ENCODE measurements around the gene MAGI2. TPM values are rescaled to one million over a fixed set of nuclear protein-coding genes. Genes with fewer than 3 reads are reported as not detected.

The MAGI2 gene
- total RNA-seq, 1 experiment from 2014 or later: 0.22 TPM

- TF ChIP-seq ELF1 (IDR thresholded peaks at IDR 0.05; ENCODE audit: borderline replicate concordance, low read depth) (no peak), SRF (IDR thresholded peaks at IDR 0.05; ENCODE audit: low read depth) (no peak), CTCF (IDR thresholded peaks at IDR 0.05 in 2 of 3, conservative IDR thresholded peaks at IDR 0.05 in 1 of 3; ENCODE audit: borderline replicate concordance in 1 of 3, insufficient read depth in 1 of 3, low read depth in 2 of 3, low read length in 2 of 3) (no peak), SIN3A (IDR thresholded peaks at IDR 0.05; ENCODE audit: low read depth) (no peak), RAD21 (IDR thresholded peaks at IDR 0.05; ENCODE audit: low read depth) (no peak), POLR2A (IDR thresholded peaks at IDR 0.05; ENCODE audit: borderline replicate concordance, extremely low read depth, insufficient read depth, insufficient read length) (no peak), MAX (IDR thresholded peaks at IDR 0.05) (no peak)
Observed at GRCh38 chr7:78057571-78057970, 1395.9 kb downstream of the MAGI2 start (continued).

GRCh38 chr7:78055599-78055998 is 1397.9 kb downstream of the MAGI2 start:
- peaks cover 27% of the 10 kb centered on the region for H3K27me3 ChIP-seq (ENCODE audit: insufficient read depth, low read length)
- no peak overlapping the region for H3K9ac ChIP-seq (ENCODE audit: low read length)
- no peaks in the 10 kb centered on the region for H3K4me1 ChIP-seq (ENCODE audit: control insufficient read depth in 1 of 2, insufficient read depth in 2 of 2, low read length in 2 of 2)
- no peak for DNase-seq (ENCODE audit: low read depth, low spot score)
- no peak overlapping the region for H2AFZ ChIP-seq (ENCODE audit: low read depth, low read length, poor library complexity, severe bottlenecking)
- H3K36me3 ChIP-seq (ENCODE audit: control insufficient read depth in 1 of 2, insufficient read depth in 2 of 2, low read length in 2 of 2): no peaks in the 10 kb centered on the region
- ChIA-PET POLR2A (no interaction called here), CTCF (interaction anchor here (1.1 kb wide), 1 partner anchor 16 kb away, joined by 3 read pairs; no protein-coding TSS in a partner anchor), RAD21 (ENCODE audit: low non-redundant PET in 1 of 2, low total read pairs in 2 of 2, uncharacterized antibody in 2 of 2, unreplicated experiment in 2 of 2) (no interaction called here)
- no peaks in the 10 kb centered on the region for H4K20me1 ChIP-seq (ENCODE audit: insufficient read depth)
- no peaks in the 10 kb centered on the region for H3K9me2 ChIP-seq (ENCODE audit: insufficient read depth)
- no peak overlapping the region for H3K27ac ChIP-seq (ENCODE audit: low read depth, low read length)
- TF ChIP-seq CBX3 (IDR thresholded peaks at IDR 0.05; ENCODE audit: low read depth) (no peak), SP1 (IDR thresholded peaks at IDR 0.05; ENCODE audit: low read depth) (no peak), RAD21 (IDR thresholded peaks at IDR 0.05; ENCODE audit: low read depth) (no peak), ZBTB33 (IDR thresholded peaks at IDR 0.05; ENCODE audit: extremely low read depth, insufficient replicate concordance, low read length) (no peak), EGR1 (IDR thresholded peaks at IDR 0.05; ENCODE audit: low read depth) (no peak), FOSL1 (IDR thresholded peaks at IDR 0.05; ENCODE audit: low read depth) (no peak), JUND (IDR thresholded peaks at IDR 0.05) (no peak), ATF3 (IDR thresholded peaks at IDR 0.05) (no peak), CEBPB (IDR thresholded peaks at IDR 0.05; ENCODE audit: low read depth) (no peak), SIN3A (IDR thresholded peaks at IDR 0.05; ENCODE audit: low read depth) (no peak), EZH2phosphoT487 (IDR thresholded peaks at IDR 0.05; ENCODE audit: borderline replicate concordance) (no peak)
- H3K4me2 ChIP-seq (ENCODE audit: low read length): no peak overlapping the region
- no peak overlapping the region for H3K4me3 ChIP-seq (replicated peaks in 1 of 2; ENCODE audit: low read depth in 1 of 2, low read length in 2 of 2)
- H3K9me3 ChIP-seq (ENCODE audit: control insufficient read depth in 1 of 2, insufficient read depth in 1 of 2, low read depth in 1 of 2, low read length in 2 of 2): no peaks in the 10 kb centered on the region
- H3K79me2 ChIP-seq (ENCODE audit: insufficient read depth, low read length): no peaks in the 10 kb centered on the region
- intact Hi-C loops (cut with micrococcal nuclease): no loop called here
- no TSS peak for BruUV-seq (replicated peaks)
- ATAC-seq: no peak
